GM19193 (cell line): ENCODE results near the gene RHOB.

Experiments
- POLR2A ChIP-seq: IDR thresholded peaks from 4 replicates; pipeline ENCODE4 v1.6.1; 2011; ENCODE audit not compliant: insufficient read depth, insufficient read length; ENCODE audit errors: extremely low read depth

Gene RHOB

DNA sequence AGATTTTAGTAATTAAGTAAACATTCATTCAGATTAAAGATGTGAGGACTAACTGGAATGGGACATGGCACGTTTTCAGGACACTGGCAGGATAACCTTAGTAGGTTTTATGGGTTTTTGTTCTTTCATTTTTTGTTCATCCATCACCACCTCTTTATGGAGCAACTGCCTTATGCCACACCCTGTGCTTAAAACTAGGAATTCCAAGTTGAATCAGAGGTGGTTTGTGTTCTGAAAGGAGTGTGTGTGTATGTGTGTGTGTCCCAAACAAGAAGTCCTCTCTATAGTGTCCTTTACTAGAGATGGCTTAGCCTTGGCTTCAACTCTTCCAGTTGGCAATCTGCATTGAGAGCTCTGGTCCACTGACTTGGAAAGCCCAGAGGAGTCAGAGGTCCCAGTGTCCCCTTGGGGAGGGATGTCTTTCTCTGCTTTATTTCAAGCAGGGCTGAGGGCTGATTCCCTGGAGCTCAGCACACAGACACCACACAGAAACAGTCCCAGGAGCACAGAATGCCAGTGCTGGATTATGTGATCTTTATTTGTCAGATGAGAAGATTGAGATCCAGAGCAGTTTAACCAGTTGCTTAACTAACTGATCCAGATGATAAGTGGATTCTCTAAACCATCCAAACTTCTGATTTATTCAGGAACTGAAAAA is 25.2 kb downstream of the RHOB start:
- TF ChIP-seq POLR2A: no peak

DNA sequence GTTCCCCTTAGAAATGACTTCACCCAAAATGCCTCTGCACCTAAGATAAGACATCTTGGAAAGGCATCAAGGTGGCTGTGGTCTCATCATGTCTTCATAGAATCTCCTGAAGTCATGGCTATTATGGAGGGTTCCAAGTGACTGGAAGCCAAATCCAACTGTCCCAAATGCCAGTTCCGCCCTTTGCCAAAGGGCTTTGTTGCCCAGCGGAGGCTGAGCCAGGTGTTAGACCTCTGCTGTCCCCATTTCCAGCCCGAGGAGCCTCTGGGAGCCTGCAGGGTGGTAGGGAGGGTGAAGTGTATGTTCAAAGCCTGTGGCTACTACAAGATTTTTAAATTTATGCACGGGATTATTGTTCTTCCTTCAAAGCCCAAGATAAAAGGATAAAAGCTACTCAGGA is 25.7 kb downstream of the RHOB start:
- TF ChIP-seq POLR2A: no peak

DNA sequence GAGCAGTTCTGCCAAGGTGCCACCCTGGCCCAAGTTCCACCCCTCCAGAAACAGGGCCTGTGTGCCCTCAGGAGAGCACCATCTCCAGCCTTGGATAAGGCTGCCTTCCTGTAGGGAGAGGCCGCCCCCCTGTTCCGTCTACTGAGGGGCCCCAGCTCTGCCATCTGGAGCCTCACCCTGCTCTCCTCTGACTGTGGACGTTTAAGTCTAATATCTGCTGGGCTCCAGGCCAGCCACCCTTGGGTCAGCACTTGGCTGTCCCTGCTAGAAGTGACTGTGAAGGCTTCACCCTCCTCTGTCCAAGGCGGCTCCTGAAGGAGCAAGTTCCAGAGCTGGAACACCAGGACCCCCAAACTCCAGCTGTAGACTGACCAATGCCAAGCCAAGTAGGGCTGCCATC is 26.3 kb downstream of the RHOB start:
- TF ChIP-seq POLR2A: no peak

DNA sequence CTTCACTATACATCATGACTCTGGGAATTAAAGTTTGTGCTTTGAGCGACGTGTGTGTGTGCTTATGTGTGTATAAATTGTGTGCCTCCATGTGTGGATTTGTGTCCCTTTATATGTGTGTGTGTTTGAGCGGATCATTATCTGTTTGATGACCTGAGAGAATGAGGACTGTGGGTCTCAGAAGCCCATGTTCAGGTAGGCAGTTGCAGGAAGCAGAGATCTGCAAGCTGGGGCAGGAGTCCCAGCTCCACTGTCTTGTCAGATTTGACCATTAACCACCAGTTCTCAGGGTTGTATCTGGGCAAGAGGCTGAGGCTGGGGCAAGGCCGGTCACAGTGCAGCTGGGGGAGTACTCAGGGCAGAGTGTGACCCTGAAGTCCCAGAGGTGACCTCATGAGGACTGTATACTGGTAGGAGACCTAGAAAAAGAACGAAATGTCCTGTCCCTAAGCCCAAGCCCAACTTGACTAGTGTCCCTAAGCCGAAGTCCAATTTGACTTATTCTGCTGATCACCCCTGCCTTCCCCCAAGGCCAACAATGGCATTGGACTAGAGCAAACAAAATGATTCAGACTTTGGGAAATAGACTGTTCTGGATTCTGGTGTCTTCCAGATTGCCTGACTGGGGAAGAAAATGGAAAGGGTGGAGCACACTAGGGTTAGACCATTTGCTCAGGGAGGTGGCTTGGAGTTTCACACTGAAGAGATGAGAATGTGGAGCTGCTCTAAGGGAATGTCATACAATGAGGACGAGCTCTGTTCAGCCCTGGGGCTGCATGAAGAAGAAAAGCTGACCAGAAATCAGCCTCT is 28.1 kb downstream of the RHOB start:
- TF ChIP-seq POLR2A: no peak

DNA sequence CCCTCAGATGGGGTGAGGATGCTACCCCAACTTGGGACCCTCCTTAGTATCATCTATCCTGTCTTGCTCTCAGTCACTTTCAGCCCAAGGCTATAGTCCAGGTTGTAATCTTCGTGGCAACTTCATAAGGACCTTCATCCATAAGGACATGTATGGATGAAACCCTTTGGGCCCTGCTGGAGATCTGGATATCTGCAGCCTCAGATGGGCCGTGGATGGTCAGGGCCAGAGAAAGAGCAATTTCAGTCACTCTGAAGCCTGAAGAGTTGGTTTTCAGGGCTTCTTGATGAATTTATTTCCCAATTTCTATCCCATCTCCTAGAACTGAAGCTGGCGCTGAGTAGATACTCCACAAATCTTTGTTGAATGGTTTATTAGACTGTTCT is 28.7 kb downstream of the RHOB start:
- no peak for TF ChIP-seq POLR2A

DNA sequence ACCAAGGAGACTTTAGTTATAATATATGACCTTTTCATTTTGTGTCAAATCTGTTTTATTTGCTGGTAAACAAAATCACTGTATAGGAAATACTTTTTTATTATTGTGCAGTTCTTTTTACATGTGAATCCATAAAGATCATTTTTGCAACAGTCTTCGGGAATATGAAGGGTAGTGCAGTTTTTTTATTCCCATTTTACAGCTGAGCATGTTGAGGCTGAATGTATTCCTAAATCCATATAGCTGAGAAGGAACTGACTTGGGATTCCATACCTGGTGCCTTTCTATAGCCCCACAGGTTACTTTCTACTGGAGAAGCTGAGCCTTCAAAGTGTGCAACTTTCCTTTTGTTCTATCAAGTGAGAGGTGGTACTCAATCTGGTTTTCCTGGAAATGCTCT is 29.6 kb downstream of the RHOB start:
- TF ChIP-seq POLR2A: no peak

DNA sequence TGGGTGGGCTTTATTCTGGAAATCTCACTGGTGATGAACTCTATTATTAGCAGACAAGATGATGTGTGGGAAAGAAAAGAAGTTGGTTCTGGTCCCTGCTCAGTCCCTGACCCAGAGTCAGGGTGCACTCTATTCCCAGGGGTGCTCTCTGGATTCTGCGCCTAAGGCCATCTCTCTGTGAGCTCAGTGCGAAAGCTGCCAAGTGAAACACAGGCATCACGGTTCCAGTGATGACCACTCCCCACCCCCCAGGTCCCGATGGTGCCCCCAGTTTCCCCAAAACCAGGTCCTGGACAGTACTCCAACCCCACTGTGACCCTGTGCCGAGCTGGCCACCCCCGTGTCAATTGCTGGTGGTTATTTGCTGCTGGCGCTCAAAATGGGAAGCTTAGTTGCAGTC is 30.1 kb downstream of the RHOB start:
- TF ChIP-seq POLR2A: no peak

DNA sequence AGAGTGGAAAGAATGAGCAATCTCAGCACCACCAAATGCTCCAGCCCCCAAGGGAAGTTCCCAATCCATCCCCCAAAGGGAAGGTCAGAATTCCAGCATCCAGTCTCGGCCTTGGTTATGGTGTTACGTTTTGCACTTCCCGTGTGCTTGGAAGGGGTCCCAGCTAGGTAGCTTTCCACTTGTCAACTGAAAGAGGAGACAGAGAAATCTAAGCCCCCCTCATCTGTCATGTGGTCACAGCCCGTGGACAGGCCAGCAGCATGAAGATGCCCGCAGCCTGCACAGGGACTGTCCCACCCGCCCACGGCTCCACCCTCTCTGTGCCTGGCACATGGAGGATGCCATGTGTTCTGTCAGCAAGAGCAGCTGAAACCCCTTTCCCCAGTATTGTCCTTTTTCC is 32.1 kb downstream of the RHOB start:
- TF ChIP-seq POLR2A: no peak

DNA sequence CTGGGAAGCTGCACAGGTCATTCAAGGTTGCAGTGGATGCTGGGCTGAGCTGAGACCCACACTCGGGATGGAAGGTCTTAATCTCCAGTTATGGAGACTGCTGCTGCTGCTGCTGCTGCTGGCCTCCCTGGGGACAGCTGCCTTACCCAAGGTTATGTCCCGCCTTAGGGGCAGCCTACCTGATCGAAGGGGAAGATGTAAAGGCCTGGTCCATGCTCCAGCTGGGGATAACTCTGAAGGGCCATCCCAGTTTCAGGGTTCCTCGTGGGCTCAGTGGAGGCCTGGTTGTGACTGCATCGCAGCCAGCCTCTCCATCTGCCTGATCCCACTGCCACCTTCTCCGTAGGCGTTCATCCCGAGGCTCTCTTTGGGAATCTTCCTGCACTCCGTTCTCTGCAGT is 33.0 kb downstream of the RHOB start:
- TF ChIP-seq POLR2A: no peak

DNA sequence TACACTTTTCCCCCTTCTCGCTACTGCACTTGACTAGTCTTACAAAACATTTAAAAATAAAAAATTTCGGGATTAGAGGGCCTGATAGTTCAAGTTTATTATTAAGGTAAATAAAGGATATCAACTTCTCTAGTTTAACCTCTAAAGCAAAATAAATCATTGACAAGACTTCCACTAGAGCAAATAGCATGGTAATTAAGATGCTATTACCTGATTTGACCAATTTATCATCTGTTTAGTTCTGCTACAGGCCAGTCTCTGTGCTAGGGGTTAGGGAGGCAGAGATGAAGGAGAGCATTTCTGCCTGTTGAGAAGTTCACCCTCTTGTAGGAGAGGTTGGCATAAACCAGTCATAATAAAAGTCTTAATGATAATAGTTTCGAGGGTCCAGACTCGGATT is 34.0 kb downstream of the RHOB start:
- TF ChIP-seq POLR2A: no peak

DNA sequence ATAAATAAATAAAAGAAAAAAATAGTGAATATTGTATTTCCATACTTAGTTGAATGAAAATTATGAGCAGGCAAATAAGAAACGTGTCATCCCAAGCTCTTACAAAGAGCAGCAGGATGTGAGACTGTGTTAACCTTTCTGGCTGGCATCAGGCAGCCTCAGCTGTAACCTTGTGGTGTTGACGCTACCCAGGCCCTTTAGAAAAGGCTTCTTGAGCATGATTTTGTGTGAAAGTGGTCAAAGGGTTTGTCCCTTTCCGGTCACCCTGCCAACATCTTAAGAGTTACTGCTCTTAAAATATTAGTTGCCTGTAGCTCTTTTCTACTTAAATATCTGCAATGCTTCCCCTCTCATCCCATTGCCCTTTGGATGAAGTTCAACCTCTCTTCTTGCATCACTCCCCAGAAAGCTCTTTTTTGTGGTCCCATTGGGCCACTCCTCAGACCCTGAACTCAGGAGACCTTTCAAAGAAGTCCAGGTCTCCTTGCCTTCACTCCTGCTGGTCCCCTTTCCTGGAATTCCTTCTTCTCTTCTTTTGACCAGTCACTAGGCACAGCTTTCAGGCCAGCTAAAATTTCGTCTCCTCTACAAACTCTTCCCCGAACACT is 35.0 kb downstream of the RHOB start:
- TF ChIP-seq POLR2A: no peak

DNA sequence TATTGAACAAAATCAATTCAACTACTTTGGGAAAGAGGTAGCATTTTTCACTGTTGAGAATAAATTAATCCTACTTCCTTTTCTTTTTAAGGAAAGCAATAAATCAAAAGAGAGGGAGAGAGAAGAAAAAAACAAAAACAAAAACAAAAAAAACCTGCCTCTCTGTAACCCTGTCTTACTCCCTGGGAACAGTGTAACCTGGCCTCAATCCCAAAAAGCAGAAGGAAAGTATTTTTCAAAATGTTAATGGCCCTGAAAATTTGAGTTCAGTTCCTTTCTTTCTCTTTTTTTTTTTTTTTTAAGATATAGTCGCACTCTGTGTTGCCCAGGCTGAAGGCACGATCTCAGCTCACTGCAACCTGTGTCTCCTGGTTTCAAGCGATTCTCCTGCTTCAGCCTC is 35.9 kb downstream of the RHOB start:
- TF ChIP-seq POLR2A: no peak

DNA sequence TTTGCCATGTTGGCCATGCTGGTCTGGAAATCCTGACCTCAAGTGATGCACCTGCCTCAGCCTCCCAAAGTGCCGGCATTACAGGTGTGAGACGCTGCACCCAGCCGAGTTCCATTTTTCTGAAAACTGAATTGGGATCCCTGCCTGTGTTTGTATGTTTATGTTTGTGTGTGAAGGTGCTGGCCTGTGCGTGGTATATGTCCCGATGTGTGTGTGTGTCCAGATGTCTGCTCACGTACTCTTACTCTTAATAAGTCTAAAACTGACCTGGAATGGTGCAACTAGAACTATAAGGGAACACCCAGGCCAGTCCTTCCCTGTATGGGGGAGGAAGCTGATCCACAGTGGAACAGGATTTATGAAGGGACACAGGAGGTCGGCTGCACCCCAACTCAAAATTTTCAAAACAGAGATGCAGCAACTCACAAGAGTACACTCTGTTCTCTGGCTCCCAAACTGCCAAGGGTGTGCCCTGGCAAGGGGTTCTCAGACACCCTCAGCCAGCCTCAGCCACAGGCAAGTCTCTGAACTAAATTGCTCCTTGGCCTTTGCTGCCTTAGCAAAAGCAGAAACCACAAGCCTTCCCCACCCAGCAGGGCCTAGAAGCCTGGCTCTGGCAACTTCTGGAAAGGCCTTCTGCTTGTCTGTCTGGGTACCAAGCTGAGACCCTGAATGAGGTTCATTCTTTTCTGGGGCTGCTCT is 36.5 kb downstream of the RHOB start:
- no peak for TF ChIP-seq POLR2A

DNA sequence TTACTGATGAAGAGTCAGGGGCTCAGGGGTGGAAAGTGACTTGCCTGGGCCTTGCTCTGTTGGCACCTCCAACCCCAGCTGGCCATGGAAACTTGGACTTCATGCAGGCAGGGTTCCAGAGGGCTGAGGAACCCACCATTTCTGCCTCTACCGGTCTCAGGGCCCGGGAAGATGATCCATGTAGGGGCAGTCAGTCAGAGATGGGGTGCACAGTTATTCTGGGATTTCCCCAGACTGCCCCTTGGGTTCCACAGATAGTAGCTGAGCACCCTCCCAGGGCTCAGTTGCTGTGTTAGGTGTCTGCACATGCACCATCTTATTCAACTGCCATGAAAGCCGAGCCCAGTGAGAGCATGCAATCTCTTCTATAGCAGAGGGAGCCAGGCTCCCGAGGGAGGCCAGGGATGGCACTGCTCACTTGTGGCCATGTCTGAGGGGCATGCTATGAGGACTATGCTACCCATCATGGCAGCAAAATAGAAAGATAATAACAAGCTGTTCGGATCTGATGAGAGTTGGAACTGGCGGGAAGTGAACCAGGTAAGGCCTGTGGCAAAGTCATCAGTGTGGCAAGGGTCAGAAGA is 37.3 kb downstream of the RHOB start:
- no peak for TF ChIP-seq POLR2A
